Progenitor cell of endocrine pancreas (in vitro differentiated cells): ENCODE data around the gene PAX3. TPM values are rescaled to one million over a fixed set of nuclear protein-coding genes. Genes with fewer than 3 reads are reported as not detected.

Experiments used
- DNase-seq: peaks from one replicate; pipeline ENCODE4 v3.0.0; 2021; ENCODE audit warnings: low spot score; ENCODE audit not compliant: unreplicated experiment
- H3K27ac Mint-ChIP-seq: 2 replicates; pipeline ENCODE4 v1.8.0; 2021; ENCODE audit warnings: mild to moderate bottlenecking, moderate library complexity, mixed read lengths
- H3K27me3 Mint-ChIP-seq: 2 replicates; pipeline ENCODE4 v1.8.0; 2021; ENCODE audit warnings: mixed read lengths
- H3K36me3 Mint-ChIP-seq: 2 replicates; pipeline ENCODE4 v1.8.0; 2022; ENCODE audit warnings: mixed read lengths; ENCODE audit not compliant: insufficient read depth
- H3K4me1 Mint-ChIP-seq: 2 replicates; pipeline ENCODE4 v1.8.0; 2021; ENCODE audit warnings: low read depth, mixed read lengths
- H3K4me3 Mint-ChIP-seq: 2 replicates; pipeline ENCODE4 v1.8.0; 2021; ENCODE audit warnings: low read depth, mild to moderate bottlenecking, moderate library complexity, mixed read lengths
- H3K9me3 Mint-ChIP-seq: 2 replicates; pipeline ENCODE4 v1.8.0; 2021; ENCODE audit warnings: low read depth, mixed read lengths
- total RNA-seq: library from RNA; stranded (reverse); gene quantifications from 2 replicates; pipeline ENCODE4 v1.2.1, GENCODE V29; 2021
- TF ChIP-seq, protein P1 (sequence below): fragments of 200-600 bp; sonication (generic); IDR thresholded peaks from one replicate; pipeline ENCODE4 v1.5.0; 2021; ENCODE audit warnings: antibody characterized with exemption, mild to moderate bottlenecking; ENCODE audit not compliant: unreplicated experiment

The PAX3 gene
- total RNA-seq, 1 donor from 2014 or later: not detected

DNA sequence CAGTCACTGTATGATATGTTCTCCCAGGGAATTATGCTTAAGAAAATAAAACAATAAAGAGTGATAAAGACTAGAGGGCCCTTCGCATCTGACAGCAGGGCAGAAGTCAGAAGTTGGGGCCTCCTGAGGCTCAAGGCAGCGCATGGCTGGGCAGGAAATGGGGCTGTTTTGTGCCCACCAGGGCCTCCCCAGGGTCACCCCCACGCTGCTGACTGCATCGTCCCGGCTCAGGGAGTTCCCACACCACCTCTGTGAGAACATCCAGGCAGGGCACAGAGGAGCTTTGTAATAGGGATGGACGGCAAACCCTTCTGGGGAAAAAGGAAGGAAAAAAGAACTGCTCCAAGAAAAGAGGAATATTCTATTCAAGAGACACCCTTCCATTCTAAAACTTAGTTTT is 41.2 kb downstream of the PAX3 start:
- Mint-ChIP-seq H3K27me3 (peaks cover 85% of the 10 kb centered on the region), H3K4me3 (no peak overlapping the region), H3K4me1 (peaks cover 2% of the 10 kb centered on the region), H3K9me3 (no peaks in the 10 kb centered on the region), H3K27ac (no peak overlapping the region), H3K36me3 (no peaks in the 10 kb centered on the region)
- TF ChIP-seq, protein P1, sequence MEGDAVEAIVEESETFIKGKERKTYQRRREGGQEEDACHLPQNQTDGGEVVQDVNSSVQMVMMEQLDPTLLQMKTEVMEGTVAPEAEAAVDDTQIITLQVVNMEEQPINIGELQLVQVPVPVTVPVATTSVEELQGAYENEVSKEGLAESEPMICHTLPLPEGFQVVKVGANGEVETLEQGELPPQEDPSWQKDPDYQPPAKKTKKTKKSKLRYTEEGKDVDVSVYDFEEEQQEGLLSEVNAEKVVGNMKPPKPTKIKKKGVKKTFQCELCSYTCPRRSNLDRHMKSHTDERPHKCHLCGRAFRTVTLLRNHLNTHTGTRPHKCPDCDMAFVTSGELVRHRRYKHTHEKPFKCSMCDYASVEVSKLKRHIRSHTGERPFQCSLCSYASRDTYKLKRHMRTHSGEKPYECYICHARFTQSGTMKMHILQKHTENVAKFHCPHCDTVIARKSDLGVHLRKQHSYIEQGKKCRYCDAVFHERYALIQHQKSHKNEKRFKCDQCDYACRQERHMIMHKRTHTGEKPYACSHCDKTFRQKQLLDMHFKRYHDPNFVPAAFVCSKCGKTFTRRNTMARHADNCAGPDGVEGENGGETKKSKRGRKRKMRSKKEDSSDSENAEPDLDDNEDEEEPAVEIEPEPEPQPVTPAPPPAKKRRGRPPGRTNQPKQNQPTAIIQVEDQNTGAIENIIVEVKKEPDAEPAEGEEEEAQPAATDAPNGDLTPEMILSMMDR: no peak
- no peak for DNase-seq

DNA sequence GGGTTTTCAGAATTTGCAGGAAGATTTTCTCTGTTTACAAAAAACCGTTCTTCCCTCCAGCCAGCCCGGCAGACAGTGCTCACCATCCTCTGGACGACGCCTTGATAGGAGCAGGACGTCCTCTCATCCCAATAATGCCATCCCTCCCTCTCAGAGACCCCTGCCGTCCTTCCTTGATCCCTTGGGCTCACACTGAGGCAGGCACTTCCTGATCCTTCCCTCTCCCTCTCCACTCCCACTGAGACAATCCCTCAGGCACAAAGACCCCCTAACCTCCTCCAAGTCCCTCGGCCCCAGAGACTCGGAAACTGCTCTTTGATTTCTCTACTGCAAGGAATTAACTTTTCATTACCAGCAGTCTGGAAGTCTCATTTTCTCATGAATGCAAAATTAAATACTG is 42.5 kb downstream of the PAX3 start:
- no peak for DNase-seq
- H3K4me1 Mint-ChIP-seq: peaks cover 2% of the 10 kb centered on the region
- TF ChIP-seq, protein P1: no peak
- H3K36me3 Mint-ChIP-seq: no peaks in the 10 kb centered on the region
- H3K4me3 Mint-ChIP-seq: no peak overlapping the region
- no peak overlapping the region for H3K27ac Mint-ChIP-seq
- H3K9me3 Mint-ChIP-seq: no peaks in the 10 kb centered on the region
- peaks cover 86% of the 10 kb centered on the region for H3K27me3 Mint-ChIP-seq

DNA sequence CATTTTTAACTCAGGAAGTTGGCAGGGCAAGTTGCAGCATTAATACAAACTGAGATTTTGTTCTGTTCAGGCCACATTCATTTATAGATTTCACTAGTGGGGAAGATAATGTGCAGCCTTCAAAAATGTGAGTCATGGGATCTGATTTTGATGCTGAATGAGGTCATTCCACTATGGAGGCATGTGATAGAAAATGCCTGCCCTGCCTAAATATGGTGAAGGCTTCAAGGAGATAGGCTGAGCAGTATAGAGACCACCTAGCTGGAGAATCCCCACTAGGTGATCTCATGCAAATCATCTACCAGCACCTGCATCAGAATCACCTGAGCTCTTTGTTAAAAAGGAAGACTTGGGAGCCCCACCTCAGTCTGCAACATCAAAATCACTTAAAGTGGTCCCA is 43.7 kb downstream of the PAX3 start:
- TF ChIP-seq, protein P1: no peak
- Mint-ChIP-seq H3K4me1 (peaks cover 2% of the 10 kb centered on the region), H3K27ac (no peak overlapping the region), H3K27me3 (peaks cover 85% of the 10 kb centered on the region), H3K36me3 (no peaks in the 10 kb centered on the region), H3K4me3 (no peak overlapping the region), H3K9me3 (no peaks in the 10 kb centered on the region)
- DNase-seq: no peak

DNA sequence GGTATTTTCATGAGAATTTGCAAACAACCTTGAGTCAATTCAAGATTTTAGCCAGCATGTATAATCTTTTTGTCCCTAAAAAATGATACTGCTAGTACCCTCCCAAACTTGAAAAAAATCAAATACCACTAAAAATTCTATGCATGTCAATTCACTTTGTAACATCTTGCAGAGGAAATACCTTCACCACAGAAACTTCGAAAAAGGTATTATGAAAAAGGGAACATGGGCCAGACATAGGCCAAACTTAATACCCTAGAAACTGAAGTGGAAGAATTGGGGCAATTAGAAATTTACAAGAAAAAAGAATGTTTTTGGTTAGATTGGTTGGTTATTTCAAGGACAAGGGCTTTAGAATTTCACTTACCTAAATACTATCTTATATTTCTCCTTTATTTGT is 48.5 kb downstream of the PAX3 start:
- Mint-ChIP-seq H3K36me3 (no peaks in the 10 kb centered on the region), H3K9me3 (no peaks in the 10 kb centered on the region), H3K27ac (no peak overlapping the region), H3K27me3 (peaks cover 81% of the 10 kb centered on the region), H3K4me3 (no peak overlapping the region), H3K4me1 (no peaks in the 10 kb centered on the region)
- DNase-seq: no peak
- TF ChIP-seq, protein P1: no peak

DNA sequence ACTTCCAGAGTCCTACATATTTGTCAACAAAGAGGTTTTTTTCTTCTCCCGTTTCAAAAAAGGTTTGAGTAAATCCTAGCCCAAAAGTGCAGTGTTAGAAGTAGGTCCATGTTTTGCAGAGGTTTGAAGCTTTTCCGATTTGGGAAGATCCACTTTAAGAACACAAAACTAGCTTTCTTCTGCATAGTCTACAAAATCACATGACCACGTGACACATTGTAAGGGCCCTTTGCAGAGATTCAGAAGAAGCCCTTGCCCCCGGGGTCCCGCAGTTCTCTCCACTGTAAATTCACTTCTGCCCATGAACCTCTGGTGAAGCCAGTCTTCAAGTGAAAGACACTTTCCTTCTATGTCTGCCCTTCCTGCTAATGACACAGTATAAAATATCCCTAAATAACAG is 49.4 kb downstream of the PAX3 start:
- DNase-seq: no peak
- TF ChIP-seq, protein P1: no peak
- Mint-ChIP-seq H3K4me3 (no peak overlapping the region), H3K36me3 (no peaks in the 10 kb centered on the region), H3K4me1 (no peaks in the 10 kb centered on the region), H3K27ac (no peak overlapping the region), H3K27me3 (peaks cover 81% of the 10 kb centered on the region), H3K9me3 (no peaks in the 10 kb centered on the region)
